ENCODE data around the gene HOXC10.

- TF ChIP-seq EP300 (IDR thresholded peaks at IDR 0.05) (no peak), POLR2A (IDR thresholded peaks at IDR 0.05) (no peak), CTCF (IDR thresholded peaks at IDR 0.05) (no peak)
Measured at GRCh38 chr12:53944907-53945847, 39.8 kb upstream of the HOXC10 start.

All from ovary (tissue), 3 donors.